Measurements from ENCODE around the gene STARD9. TPM values are rescaled to one million over a fixed set of nuclear protein-coding genes. Genes with fewer than 3 reads are reported as not detected.

The STARD9 gene
- total and polyA plus RNA-seq, 9 of the 15 experiments (the other 6 are each of a cell fraction or from before 2014, with no cell fraction given): 0.45 to 6.0 (median 3.6) TPM

- TF ChIP-seq PHB2 (IDR thresholded peaks at IDR 0.05; ENCODE audit: low read depth): no peak
- TF ChIP-seq ASH1L (IDR thresholded peaks at IDR 0.05; ENCODE audit: borderline replicate concordance, low read depth, partially characterized antibody): no peak
- TF ChIP-seq ZBTB34 (CRISPR knock-in tag; IDR thresholded peaks at IDR 0.05): no peak
- no peak for TF ChIP-seq ZNF644 (tag; IDR thresholded peaks at IDR 0.05; ENCODE audit: low read depth)
- no peak for TF ChIP-seq BCLAF1 (IDR thresholded peaks at IDR 0.05; ENCODE audit: borderline replicate concordance in 1 of 2, control insufficient read depth in 1 of 2, low read depth in 2 of 2, low read length in 1 of 2)
- TF ChIP-seq C11orf30 (IDR thresholded peaks at IDR 0.05; ENCODE audit: low read depth): no peak
- no peak for TF ChIP-seq THRB (CRISPR knock-in tag; conservative IDR thresholded peaks at IDR 0.05)
- TF ChIP-seq SIN3B (IDR thresholded peaks at IDR 0.05; ENCODE audit: low read depth): no peak
- TF ChIP-seq CCNT2 (IDR thresholded peaks at IDR 0.05; ENCODE audit: borderline replicate concordance, extremely low read depth, insufficient read length, low read depth, low read length): peak; percentile 71
- peak; percentile 17 for TF ChIP-seq TAF1 (IDR thresholded peaks at IDR 0.05; ENCODE audit: control insufficient read depth, extremely low read depth, insufficient read depth, low read length, severe bottlenecking)
- TF ChIP-seq ZC3H11A (IDR thresholded peaks at IDR 0.05; ENCODE audit: low read depth, low read length): no peak
- TF ChIP-seq FOXA1 (IDR thresholded peaks at IDR 0.05; ENCODE audit: borderline replicate concordance): no peak
- TF ChIP-seq ZNF12 (CRISPR knock-in tag; IDR thresholded peaks at IDR 0.05): no peak
- no peak for TF ChIP-seq RBM39 (optimal IDR thresholded peaks at IDR 0.05; ENCODE audit: low read depth, low read length)
- no peak for TF ChIP-seq SMAD2 (IDR thresholded peaks at IDR 0.05; ENCODE audit: low read depth, low read length)
- peak; percentile 21 for TF ChIP-seq FIP1L1 (IDR thresholded peaks at IDR 0.05; ENCODE audit: low read depth, low read length, poor library complexity, severe bottlenecking)
- no peak for TF ChIP-seq ZNF584 (CRISPR knock-in tag; IDR thresholded peaks at IDR 0.05; ENCODE audit: low read depth)
- TF ChIP-seq ZBTB5 (IDR thresholded peaks at IDR 0.05): no peak
Measured at GRCh38 chr15:42575188-42576039, at the start of gene STARD9 (continued).
